H1 (cell line): ENCODE results near the gene PFDN5. TPM values are rescaled to one million over a fixed set of nuclear protein-coding genes. Genes with fewer than 3 reads are reported as not detected.

Experiments used
- CTCF ChIA-PET: fragments of 300-600 bp; sonication (Branson Sonifier 250); formaldehyde crosslinking; loops from one replicate; lab custom pipeline; 2021; ENCODE audit not compliant: partially characterized antibody; lab: Charles Lee
- POLR2A ChIA-PET: fragments of 300-600 bp; sonication (Branson Sonifier 250); formaldehyde crosslinking; loops from one replicate; lab custom pipeline; 2021; ENCODE audit warnings: inconsistent platforms; ENCODE audit not compliant: partially characterized antibody; lab: Charles Lee
- DNase-seq, 2 experiments: peaks; one replicate each; pipeline versions ENCODE4 v3.0.0 to v3.0.0-alpha.2; 2010 to 2022; ENCODE audit warnings: low spot score in 2 of 2, low read depth in 1 of 2, mixed read lengths in 1 of 2
- FAIRE-seq: peaks from 2 replicates; lab custom pipeline; 2011; peaks lifted over from hg19 to GRCh38; lab: Jason Lieb, UNC
- H2AFZ ChIP-seq: 2 replicates; pipeline ENCODE4 v1.8.1; 2012; ENCODE audit warnings: low read length, inconsistent platforms
- H2AK5ac ChIP-seq: 2 replicates; pipeline ENCODE4 v1.6.1; 2013; ENCODE audit warnings: low read depth, low read length
- H2BK120ac ChIP-seq: replicated peaks from 2 replicates; pipeline ENCODE3; 2013; ENCODE audit warnings: low read depth, low read length, inconsistent platforms
- H2BK12ac ChIP-seq: 2 replicates; pipeline ENCODE4 v1.6.1; 2013; ENCODE audit warnings: low read depth, low read length
- H2BK15ac ChIP-seq: 2 replicates; pipeline ENCODE4 v1.6.1; 2013; ENCODE audit warnings: low read length
- H2BK20ac ChIP-seq: 2 replicates; pipeline ENCODE4 v1.6.1; 2013; ENCODE audit warnings: low read length
- H2BK5ac ChIP-seq: 2 replicates; pipeline ENCODE4 v1.6.1; 2013; ENCODE audit warnings: low read depth, low read length
- H3K14ac ChIP-seq: 2 replicates; pipeline ENCODE4 v1.6.1; 2013; ENCODE audit warnings: inconsistent platforms; ENCODE audit not compliant: insufficient read length
- H3K18ac ChIP-seq: 2 replicates; pipeline ENCODE4 v1.6.1; 2013; ENCODE audit warnings: low read length; ENCODE audit errors: extremely low read depth
- H3K23ac ChIP-seq: 2 replicates; pipeline ENCODE4 v1.6.1; 2013; ENCODE audit warnings: inconsistent platforms; ENCODE audit not compliant: insufficient read length
- H3K23me2 ChIP-seq: 2 replicates; pipeline ENCODE4 v1.6.1; 2013; ENCODE audit warnings: low read depth, low read length
- H3K27ac ChIP-seq: 2 replicates; pipeline ENCODE4 v1.6.1; 2011; ENCODE audit warnings: low read depth, low read length, inconsistent platforms
- H3K27me3 ChIP-seq, 4 experiments: replicated peaks in 1 of 4; 1 replicate in 1 of 4; 2 replicates in 3 of 4; pipeline versions ENCODE4 v1.6.1 to v1.8.1; 2011 to 2013; ENCODE audit warnings: low read length in 3 of 4, mild to moderate bottlenecking in 3 of 4, inconsistent platforms in 2 of 4, mixed read lengths in 2 of 4, moderate library complexity in 1 of 4; ENCODE audit not compliant: control insufficient read depth in 3 of 4, insufficient read depth in 3 of 4; ENCODE audit errors: extremely low read depth in 1 of 4
- H3K36me3 ChIP-seq, 4 experiments: 2 replicates each; pipeline versions ENCODE4 v1.6.1 to v1.8.1; 2011 to 2013; ENCODE audit warnings: mild to moderate bottlenecking in 4 of 4, low read length in 3 of 4, moderate library complexity in 2 of 4, control low read depth in 1 of 4, inconsistent platforms in 1 of 4; ENCODE audit not compliant: insufficient read depth in 4 of 4, control insufficient read depth in 2 of 4
- H3K4ac ChIP-seq: replicated peaks from 2 replicates; pipeline ENCODE3; 2013; ENCODE audit warnings: low read length, low read depth, mixed read lengths, inconsistent platforms; ENCODE audit not compliant: insufficient read length
- H3K4me1 ChIP-seq, 4 experiments: replicated peaks in 1 of 4; 1 replicate in 1 of 4; 2 replicates in 3 of 4; pipeline versions ENCODE4 v1.6.1 to v1.8.1; 2011 to 2013; ENCODE audit warnings: low read length in 3 of 4, inconsistent platforms in 2 of 4, mixed read lengths in 1 of 4; ENCODE audit not compliant: insufficient read depth in 4 of 4, control insufficient read depth in 3 of 4
- H3K4me2 ChIP-seq, 2 experiments: 2 replicates each; pipeline versions ENCODE4 v1.6.1 to v1.8.1; 2011 to 2013; ENCODE audit warnings: low read depth in 2 of 2, low read length in 2 of 2, control low read depth in 1 of 2, inconsistent platforms in 1 of 2, mild to moderate bottlenecking in 1 of 2; ENCODE audit not compliant: insufficient read depth in 1 of 2
- H3K4me3 ChIP-seq, 4 experiments: fragments of 200-600, 300-600 bp in 1 of 4; sonication (generic), shearing (Covaris generic), sonication (Bioruptor Twin) in 1 of 4; 2 replicates each; pipeline versions ENCODE4 v1.5.1 to v1.8.1; 2011 to 2016; ENCODE audit warnings: low read length in 4 of 4, low read depth in 3 of 4, control low read depth in 2 of 4, inconsistent platforms in 2 of 4, mild to moderate bottlenecking in 2 of 4, mixed read lengths in 1 of 4, moderate library complexity in 1 of 4; ENCODE audit not compliant: insufficient read depth in 2 of 4; ENCODE audit errors: extremely low read depth in 1 of 4
- H3K56ac ChIP-seq: replicated peaks from 2 replicates; pipeline ENCODE3; 2013; ENCODE audit warnings: low read depth, mild to moderate bottlenecking, mixed read lengths, low read length, inconsistent platforms; ENCODE audit not compliant: insufficient read length
- H3K79me1 ChIP-seq: 2 replicates; pipeline ENCODE4 v1.6.1; 2013; ENCODE audit warnings: low read depth, low read length, control low read depth
- H3K79me2 ChIP-seq, 2 experiments: 2 replicates each; pipeline versions ENCODE4 v1.6.1 to v1.8.1; 2012 to 2013; ENCODE audit warnings: low read length in 2 of 2, mild to moderate bottlenecking in 2 of 2, inconsistent platforms in 1 of 2; ENCODE audit not compliant: insufficient read depth in 2 of 2, control insufficient read depth in 1 of 2
- H3K9ac ChIP-seq, 4 experiments: replicated peaks in 1 of 4; 1 replicate in 1 of 4; 2 replicates in 3 of 4; pipeline versions ENCODE4 v1.6.1 to v1.8.1; 2011 to 2013; ENCODE audit warnings: low read depth in 3 of 4, low read length in 3 of 4, control low read depth in 2 of 4, mild to moderate bottlenecking in 2 of 4, moderate library complexity in 2 of 4, inconsistent platforms in 1 of 4; ENCODE audit errors: extremely low read depth in 1 of 4
- H3K9me3 ChIP-seq, 2 experiments: 2 replicates each; pipeline versions ENCODE4 v1.6.1 to v1.8.1; 2012 to 2013; ENCODE audit warnings: mild to moderate bottlenecking in 2 of 2, moderate library complexity in 2 of 2, control low read depth in 1 of 2, inconsistent platforms in 1 of 2, low read depth in 1 of 2, low read length in 1 of 2, mixed read lengths in 1 of 2; ENCODE audit not compliant: insufficient read depth in 2 of 2
- H4K20me1 ChIP-seq, 2 experiments: replicated peaks in 1 of 2; 2 replicates each; pipeline versions ENCODE3 to v1.8.1; 2011 to 2013; ENCODE audit warnings: inconsistent platforms in 2 of 2, low read length in 2 of 2, mild to moderate bottlenecking in 1 of 2; ENCODE audit not compliant: insufficient read depth in 2 of 2, control insufficient read depth in 1 of 2
- H4K5ac ChIP-seq: 2 replicates; pipeline ENCODE4 v1.6.1; 2013; ENCODE audit warnings: low read length, low read depth, mixed read lengths, inconsistent platforms; ENCODE audit not compliant: insufficient read length
- H4K8ac ChIP-seq: 2 replicates; pipeline ENCODE4 v1.8.0; 2013; ENCODE audit warnings: mild to moderate bottlenecking, moderate library complexity, low read length, inconsistent platforms; ENCODE audit not compliant: insufficient read depth; ENCODE audit errors: extremely low read depth
- H4K91ac ChIP-seq: replicated peaks from 2 replicates; pipeline ENCODE3; 2013; ENCODE audit warnings: low read length, mixed read lengths, inconsistent platforms; ENCODE audit not compliant: insufficient read length
- SIRT6 ChIP-seq: IDR thresholded peaks from one replicate; pipeline ENCODE4 v1.7.1; 2012; ENCODE audit warnings: low read length, inconsistent platforms
- WGBS, 2 experiments: shearing (Covaris generic) in 1 of 2; methylation state at CpG; one replicate each; pipeline versions ENCODE4 v1.1.6 to v1.1.7; 2013 to 2015; ENCODE audit warnings: low lambda C conversion rate in 2 of 2, mixed read lengths in 2 of 2, inconsistent platforms in 1 of 2, low coverage in 1 of 2, missing lambda C conversion rate in 1 of 2; ENCODE audit not compliant: insufficient replicate concordance in 2 of 2, insufficient coverage in 1 of 2, insufficient read length in 1 of 2; ENCODE audit errors: extremely low coverage in 1 of 2, missing lambda C conversion rate in 1 of 2; 5-methylcytosine and 5-hydroxymethylcytosine counted together
- polyA plus RNA-seq, 7 experiments: library from polyadenylated mRNA; depleted of rRNA in 3 of 7; stranded (reverse) in 5 of 7; unstranded in 2 of 7; fragments of >200 nt in 5 of 7; fragments of 200-250 nt in 2 of 7; gene quantifications; 1 replicate in 5 of 7; 2 replicates in 1 of 7; 4 replicates in 1 of 7; pipeline versions ENCODE4 v1.2.1 to v1.2.3, GENCODE V29; 2011 to 2013; ENCODE audit warnings: missing spikeins in 2 of 7, mixed read lengths in 2 of 7
- total RNA-seq: library from RNA; stranded (reverse); fragmentation: NEBNext Ultra II Directional; extraction: Animal tissue kit (Norgen Biotek cat#: 25700); gene quantifications from 2 replicates; pipeline ENCODE4 v1.2.1, GENCODE V29; 2021

PFDN5 gene
- total and polyA plus RNA-seq, 2 of the 8 experiments (the other 6 are each of a cell fraction or from before 2014, with no cell fraction given), result 290 to 630 TPM

- no peak overlapping the region for H4K8ac ChIP-seq
- H3K23me2 ChIP-seq, result no peaks in the 10 kb centered on the region
- no peaks in the 10 kb centered on the region for H3K4me1 ChIP-seq
- H2BK12ac ChIP-seq, result no peak overlapping the region
- H3K4ac ChIP-seq, result no peak overlapping the region
- no peaks in the 10 kb centered on the region for H3K27me3 ChIP-seq
- no peak overlapping the region for H2AK5ac ChIP-seq
- H3K9me3 ChIP-seq, result no peaks in the 10 kb centered on the region
- no peak overlapping the region for H4K91ac ChIP-seq
- H2AFZ ChIP-seq, result no peak overlapping the region
- no peak overlapping the region for H2BK120ac ChIP-seq
- no peak overlapping the region for H3K27ac ChIP-seq
- DNase-seq (no peak), FAIRE-seq (no peak)
- H2BK20ac ChIP-seq, result no peak overlapping the region
- H3K23ac ChIP-seq, result no peak overlapping the region
- WGBS, 2 experiments, result 96% methylated on average over 10 of the region's 10 CpGs; no CpG with 5 or more reads in 1 of the 2 experiments
- ChIA-PET POLR2A (interaction anchor here (0.6 to 2.1 kb wide), 4 partner anchors 8 to 245 kb away, joined by 3 to 10 read pairs (median 4); partner anchors contain the start of gene AAAS), CTCF (no interaction called here)
- H3K56ac ChIP-seq, result no peak overlapping the region
- H3K4me2 ChIP-seq, result no peak overlapping the region
- H2BK5ac ChIP-seq, result no peak overlapping the region
- H3K79me2 ChIP-seq, result no peaks in the 10 kb centered on the region; a peak in 1 of 4 replicates
- no peak overlapping the region for H3K14ac ChIP-seq
- no peak overlapping the region for H4K5ac ChIP-seq
- peaks cover 2% of the 10 kb centered on the region; the same call in 1 of the 2 replicates for H3K79me1 ChIP-seq
- peaks cover 4 to 7% of the 10 kb centered on the region in 2 experiments for H4K20me1 ChIP-seq
- TF ChIP-seq SIRT6, result no peak
- no peak overlapping the region for H3K9ac ChIP-seq
- no peak overlapping the region for H2BK15ac ChIP-seq
- H3K18ac ChIP-seq, result no peak overlapping the region
- no peak overlapping the region for H3K4me3 ChIP-seq
- peaks cover 28 to 58% (median 40%) of the 10 kb centered on the region in 4 experiments for H3K36me3 ChIP-seq
Observed at GRCh38 chr12:53306826-53307225, 11.5 kb downstream of the PFDN5 start.
